Small intestine (tissue), 16 donors: ENCODE results near the gene GZMA. TPM values are rescaled to one million over a fixed set of nuclear protein-coding genes. Genes with fewer than 3 reads are reported as not detected.

Source experiments
- DNase-seq, 2 donors: peaks; one replicate each; pipeline versions ENCODE4 v3.0.0 to v3.0.0-alpha.2; 2013
- FAIRE-seq: peaks from 2 replicates; lab custom pipeline; 2012; peaks lifted over from hg19 to GRCh38; lab: Jason Lieb, UNC
- H3K27ac ChIP-seq, 3 donors: one replicate each; pipeline ENCODE4 v1.5.1; 2013; ENCODE audit warnings: low read length in 2 of 3, mild to moderate bottlenecking in 2 of 3, control low read depth in 1 of 3, inconsistent platforms in 1 of 3, low read depth in 1 of 3, moderate library complexity in 1 of 3
- H3K27me3 ChIP-seq, 3 donors: one replicate each; pipeline ENCODE4 v1.6.1; 2013; ENCODE audit warnings: low read length in 3 of 3, inconsistent platforms in 1 of 3; ENCODE audit not compliant: control insufficient read depth in 3 of 3, insufficient read depth in 3 of 3
- H3K36me3 ChIP-seq, 3 donors: one replicate each; pipeline ENCODE4 v1.6.1; 2013; ENCODE audit warnings: low read length in 3 of 3, inconsistent platforms in 1 of 3, low read depth in 1 of 3, mild to moderate bottlenecking in 1 of 3, moderate library complexity in 1 of 3; ENCODE audit not compliant: control insufficient read depth in 3 of 3, insufficient read depth in 2 of 3
- H3K4me1 ChIP-seq, 3 donors: one replicate each; pipeline ENCODE4 v1.6.1; 2013; ENCODE audit warnings: low read length in 2 of 3, inconsistent platforms in 1 of 3, low read depth in 1 of 3, mild to moderate bottlenecking in 1 of 3, moderate library complexity in 1 of 3; ENCODE audit not compliant: control insufficient read depth in 3 of 3, insufficient read depth in 2 of 3
- H3K4me3 ChIP-seq, 3 donors: one replicate each; pipeline ENCODE4 v1.5.1; 2013; ENCODE audit warnings: low read length in 3 of 3, control low read depth in 1 of 3, inconsistent platforms in 1 of 3, low read depth in 1 of 3, mild to moderate bottlenecking in 1 of 3, moderate library complexity in 1 of 3
- H3K9me3 ChIP-seq, 2 donors: one replicate each; pipeline ENCODE4 v1.6.1; 2013; ENCODE audit warnings: low read depth in 1 of 2, low read length in 1 of 2; ENCODE audit not compliant: control insufficient read depth in 2 of 2, insufficient read depth in 1 of 2
- WGBS, 3 donors: extraction: QIAGEN DNeasy Blood & Tissue Kit; methylation state at CpG; one replicate each; pipeline ENCODE4 v1.1.7; 2013; 5-methylcytosine and 5-hydroxymethylcytosine counted together
- long read RNA-seq, 10 donors: transcript quantifications; one replicate each; lab custom pipeline, GENCODE V29; 2026
- polyA plus RNA-seq, 4 donors: library from polyadenylated mRNA; stranded (reverse) in 3 of 4; unstranded in 1 of 4; fragments of 200-250 nt in 3 of 4; fragments of 120-200 nt in 1 of 4; gene quantifications; one replicate each; pipeline versions ENCODE4 v1.2.1 to v1.2.3, GENCODE V29; 2013
- donor health status: healthy with polysubstance abuse.
- donor health status: control.
- donor health status: control.
- donor health status: Bipolar disorder and iron deficiency.
- donor health status: healthy.

The GZMA gene
- polyA plus RNA-seq = 1 to 10 TPM; 2.7 to 8.6 (median 4.6) TPM
- long read RNA-seq, donor 1, transcript GZMA-201 (5 exons, 894 nt) = major isoform, 6 of 6 reads
- long read RNA-seq, donor 1, partial matches to known transcripts = 0 of 6 reads
- long read RNA-seq, donor 1, other reads (novel, unspliced or antisense) = 0 of 6 reads
- long read RNA-seq, donor 2, partial matches to known transcripts = 0 of 3 reads
- long read RNA-seq, donor 2, other reads (novel, unspliced or antisense) = 0 of 3 reads
- long read RNA-seq, donor 3, partial matches to known transcripts = 0 of 4 reads
- long read RNA-seq, donor 3, other reads (novel, unspliced or antisense) = 0 of 4 reads
- long read RNA-seq, donor 4 = 0 reads
- long read RNA-seq, donor 5 = 0 reads
- long read RNA-seq, donor 6, transcript GZMA-201 (5 exons, 894 nt) = major isoform, 5 of 5 reads
- long read RNA-seq, donor 6, partial matches to known transcripts = 0 of 5 reads
- long read RNA-seq, donor 6, other reads (novel, unspliced or antisense) = 0 of 5 reads
- long read RNA-seq, donor 7, partial matches to known transcripts = 0 of 1 reads
- long read RNA-seq, donor 7, other reads (novel, unspliced or antisense) = 0 of 1 reads
- long read RNA-seq, donor 8 = 0 reads
- long read RNA-seq, donor 9, partial matches to known transcripts = 0 of 2 reads
- long read RNA-seq, donor 9, other reads (novel, unspliced or antisense) = 0 of 2 reads
- long read RNA-seq, donor 10 = 0 reads

- H3K27ac ChIP-seq = peak within 1 kb of the TSS in 2 of 3 donors; percentile 43 to 75
- no peaks in the 10 kb centered on the region for H3K9me3 ChIP-seq
- peaks cover 0 to 2% (median 0%) of the 10 kb centered on the region in 3 donors for H3K27me3 ChIP-seq
- 51 to 61% (median 60%) methylated on average over 3 of the region's 3 CpGs for whole genome bisulfite sequencing, 3 donors
- H3K4me3 ChIP-seq = peak within 1 kb of the TSS in 1 of 3 donors; percentile 36
- peak in 1 of 2 donors; percentile 23 for DNase-seq
- no peaks in the 10 kb centered on the region for H3K4me1 ChIP-seq
- no peak for FAIRE-seq
- no peaks in the 10 kb centered on the region for H3K36me3 ChIP-seq
These were observed at the start of gene GZMA for GRCh38 chr5:55102348-55102747. Gene GZMA, plus strand, starts transcription at chr5:55102646. Its CDS starts 37 bp downstream, at chr5:55102683.

GRCh38 chr5:55055183-55055582 lies 47.3 kb upstream of the GZMA start:
- no peaks in the 10 kb centered on the region for H3K4me1 ChIP-seq
- H3K4me3 ChIP-seq = no peak overlapping the region
- DNase-seq = no peak
- H3K27ac ChIP-seq = no peak overlapping the region
- no peaks in the 10 kb centered on the region for H3K36me3 ChIP-seq
- peaks cover 0 to 2% (median 0%) of the 10 kb centered on the region in 3 donors for H3K27me3 ChIP-seq
- FAIRE-seq = no peak
- 70 to 87% (median 72%) methylated on average over 2 of the region's 2 CpGs for WGBS, 3 donors
- H3K9me3 ChIP-seq = peaks cover 0 to 6% of the 10 kb centered on the region in 2 donors

- Histone ChIP-seq H3K4me1 (no peaks in the 10 kb centered on the region), H3K9me3 (no peaks in the 10 kb centered on the region), H3K4me3 (no peak overlapping the region), H3K27me3 (peaks cover 0 to 2% (median 0%) of the 10 kb centered on the region in 3 donors), H3K36me3 (no peaks in the 10 kb centered on the region), H3K27ac (no peak overlapping the region)
- FAIRE-seq = no peak
- WGBS, 3 donors = 61 to 74% (median 71%) methylated on average over 9 of the region's 9 CpGs
- DNase-seq = peak; percentile 2 to 45
These were observed 40.2 kb upstream of the GZMA start for GRCh38 chr5:55062039-55062779.

GRCh38 chr5:55063220-55063863 lies 39.1 kb upstream of the GZMA start:
- Histone ChIP-seq H3K36me3 (no peaks in the 10 kb centered on the region), H3K27me3 (no peaks in the 10 kb centered on the region), H3K4me3 (no peak overlapping the region), H3K4me1 (no peaks in the 10 kb centered on the region), H3K27ac (no peak overlapping the region), H3K9me3 (no peaks in the 10 kb centered on the region)
- FAIRE-seq (no peak), DNase-seq (no peak)
- 67 to 72% (median 70%) methylated on average over 5 of the region's 5 CpGs for WGBS, 3 donors

GRCh38 chr5:55063899-55064298 lies 38.5 kb upstream of the GZMA start:
- Histone ChIP-seq H3K27ac (no peak overlapping the region), H3K4me3 (no peak overlapping the region), H3K9me3 (no peaks in the 10 kb centered on the region), H3K36me3 (no peaks in the 10 kb centered on the region), H3K27me3 (peaks cover 0 to under 1% (median 0%) of the 10 kb centered on the region in 3 donors), H3K4me1 (no peaks in the 10 kb centered on the region)
- DNase-seq (no peak), FAIRE-seq (no peak)
- WGBS, 3 donors = 66 to 87% (median 76%) methylated on average over 2 of the region's 2 CpGs

- no peaks in the 10 kb centered on the region for H3K9me3 ChIP-seq
- 53 to 83% (median 72%) methylated on average over 3 of the region's 3 CpGs for WGBS, 3 donors
- no peak overlapping the region for H3K4me3 ChIP-seq
- no peak for FAIRE-seq
- no peaks in the 10 kb centered on the region for H3K4me1 ChIP-seq
- no peak for DNase-seq
- H3K27ac ChIP-seq = no peak overlapping the region
- H3K27me3 ChIP-seq = peaks cover 0 to 2% (median 0%) of the 10 kb centered on the region in 3 donors
- H3K36me3 ChIP-seq = no peaks in the 10 kb centered on the region
These were observed 37.9 kb upstream of the GZMA start for GRCh38 chr5:55064523-55064922.

GRCh38 chr5:55066277-55066676 lies 36.2 kb upstream of the GZMA start:
- Histone ChIP-seq H3K9me3 (no peaks in the 10 kb centered on the region), H3K36me3 (no peaks in the 10 kb centered on the region), H3K27ac (no peak overlapping the region), H3K4me1 (no peaks in the 10 kb centered on the region), H3K27me3 (peaks cover 0 to 2% (median 0%) of the 10 kb centered on the region in 3 donors), H3K4me3 (no peak overlapping the region)
- WGBS, 3 donors = 90 to 94% (median 91%) methylated on average over 3 of the region's 3 CpGs
- FAIRE-seq = no peak
- DNase-seq = no peak

- H3K4me1 ChIP-seq = no peaks in the 10 kb centered on the region
- H3K27me3 ChIP-seq = peaks cover 0 to 2% (median 0%) of the 10 kb centered on the region in 3 donors
- H3K27ac ChIP-seq = no peak overlapping the region
- FAIRE-seq = no peak
- 52 to 76% (median 71%) methylated on average over 1 of the region's 1 CpG for WGBS, 3 donors
- H3K9me3 ChIP-seq = no peaks in the 10 kb centered on the region
- no peaks in the 10 kb centered on the region for H3K36me3 ChIP-seq
- no peak for DNase-seq
- no peak overlapping the region for H3K4me3 ChIP-seq
These were observed 31.5 kb upstream of the GZMA start for GRCh38 chr5:55070968-55071367.
